ENCODE results near the gene PAF1. TPM values are rescaled to one million over a fixed set of nuclear protein-coding genes. Genes with fewer than 3 reads are reported as not detected.
A peak's percentile ranks its signal among the peaks of the same experiment; 100 is the strongest.

Gene PAF1
- total and polyA plus RNA-seq, 10 donors = 27.4 to 51.3 (median 39.2) TPM

GRCh38 chr19:39339674-39340073, 51.2 kb downstream of the PAF1 start:
- no peak for DNase-seq
- Histone ChIP-seq H3K27ac (peak overlapping the region in 7 of 8 donors; percentile 88 to 100 (median 97)), H3K4me3 (peak overlapping the region in 1 of 8 donors; percentile 92), H3K27me3 (replicated peaks in 1 of 7) (no peaks in the 10 kb centered on the region), H3K36me3 (no peaks in the 10 kb centered on the region), H3K9me3 (no peaks in the 10 kb centered on the region), H3K4me1 (peaks cover 21 to 84% (median 72%) of the 10 kb centered on the region in 6 donors)
- TF ChIP-seq POLR2AphosphoS5 (IDR thresholded peaks at IDR 0.05) (no peak), CTCF (IDR thresholded peaks at IDR 0.05 in 8 of 11, conservative IDR thresholded peaks at IDR 0.05 in 3 of 11) (no peak), POLR2A (IDR thresholded peaks at IDR 0.05) (no peak)
- intact Hi-C loops (cut with DNase I; ENCODE audit: low total_unique reads) = loop anchor here (10.0 kb wide), 1 partner anchor 75 kb away; the partner anchor contains the start of gene PLEKHG2
- 95 to 100% (median 100%) methylated on average over 1 of the region's 1 CpG for WGBS, 5 donors

GRCh38 chr19:39336483-39336882, 54.4 kb downstream of the PAF1 start:
- Histone ChIP-seq H3K36me3 (peaks cover 0 to 21% (median 7%) of the 10 kb centered on the region in 6 donors), H3K27ac (peak overlapping the region; percentile 92 to 100 (median 96)), H3K4me1 (peaks cover 27 to 95% (median 83%) of the 10 kb centered on the region in 6 donors), H3K9me3 (no peaks in the 10 kb centered on the region), H3K4me3 (peak overlapping the region in 4 of 8 donors; percentile 59 to 90 (median 64)), H3K27me3 (replicated peaks in 1 of 7) (no peaks in the 10 kb centered on the region)
- intact Hi-C loops (cut with DNase I; ENCODE audit: low total_unique reads) = no loop called here
- no peak for DNase-seq
- TF ChIP-seq POLR2A (IDR thresholded peaks at IDR 0.05) = no peak
- no peak for TF ChIP-seq CTCF (IDR thresholded peaks at IDR 0.05 in 8 of 11, conservative IDR thresholded peaks at IDR 0.05 in 3 of 11)
- no peak for TF ChIP-seq POLR2AphosphoS5 (IDR thresholded peaks at IDR 0.05)
- 59 to 73% (median 67%) methylated on average over 3 of the region's 3 CpGs for WGBS, 5 donors

Small RNAs within 50 kb of the gene (microRNA-seq; reads per million reads assigned to microRNA genes)
- gene MIR4530 = 0.57 to 1.8 (median 0.72) reads per million in 3 donors

Small RNAs within 50 kb of the gene (small RNA-seq; reads per million reads assigned to genes)
- gene AC011445.2 = 0.06 to 0.56 (median 0.28) reads per million in 4 donors
- 0 to 0.14 (median 0.03) reads per million in 4 donors for gene MIR4530
- 0 reads per million in 4 donors for gene RN7SL566P

Other genes starting within 250 kb of the PAF1 start
- under 1 TPM in 2 of 7 donors, not detected in 5; 0.13 to 0.28 TPM for gene NCCRP1, start 194.1 kb downstream of the PAF1 start, total RNA-seq
- 1 to 10 TPM in 1 of 3 donors, under 1 TPM in 2; 0.12 to 1.7 (median 0.19) TPM for gene NCCRP1, start 194.1 kb downstream of the PAF1 start, polyA plus RNA-seq
- not detected for gene SYCN, start 186.8 kb downstream of the PAF1 start, total RNA-seq
- not detected for gene SYCN, start 186.8 kb downstream of the PAF1 start, polyA plus RNA-seq
- gene IFNL3, start 146.1 kb downstream of the PAF1 start, total RNA-seq = not detected
- gene IFNL3, start 146.1 kb downstream of the PAF1 start, polyA plus RNA-seq = not detected
- gene IFNL4, start 142.2 kb downstream of the PAF1 start, total RNA-seq = not detected
- gene IFNL4, start 142.2 kb downstream of the PAF1 start, polyA plus RNA-seq = not detected
- gene IFNL2, start 122.7 kb downstream of the PAF1 start, total RNA-seq = not detected
- gene IFNL2, start 122.7 kb downstream of the PAF1 start, polyA plus RNA-seq = not detected
- not detected for gene IFNL1, start 94.7 kb downstream of the PAF1 start, total RNA-seq
- not detected for gene IFNL1, start 94.7 kb downstream of the PAF1 start, polyA plus RNA-seq
- 1 to 10 TPM; 2.2 to 6.0 (median 4.6) TPM for gene LRFN1, start 70.2 kb downstream of the PAF1 start, total RNA-seq
- 1 to 10 TPM in 1 of 3 donors, under 1 TPM in 2; 0.67 to 1.2 (median 0.99) TPM for gene LRFN1, start 70.2 kb downstream of the PAF1 start, polyA plus RNA-seq
- 100 to 1,000 TPM; 178 to 354 (median 288) TPM for gene GMFG, start 55.1 kb downstream of the PAF1 start, total RNA-seq
- gene GMFG, start 55.1 kb downstream of the PAF1 start, polyA plus RNA-seq = 100 to 1,000 TPM; 421 to 492 (median 452) TPM
- 100 to 1,000 TPM in 1 of 7 donors, 10 to 100 TPM in 6; 66.4 to 108 (median 84.1) TPM for gene SAMD4B, start 48.7 kb downstream of the PAF1 start, total RNA-seq
- 10 to 100 TPM; 26.7 to 56.3 (median 42.1) TPM for gene SAMD4B, start 48.7 kb downstream of the PAF1 start, polyA plus RNA-seq
- gene MED29, start 272 bp upstream of the PAF1 start, total RNA-seq = 10 to 100 TPM; 25.7 to 45.7 (median 34.6) TPM
- 10 to 100 TPM; 15.5 to 28.2 (median 20.5) TPM for gene MED29, start 272 bp upstream of the PAF1 start, polyA plus RNA-seq
- 100 to 1,000 TPM in 6 of 7 donors, 10 to 100 TPM in 1; 91.5 to 396 (median 191) TPM for gene ZFP36, start 15.7 kb upstream of the PAF1 start, total RNA-seq
- 100 to 1,000 TPM in 1 of 3 donors, 10 to 100 TPM in 2; 63.2 to 117 (median 72.6) TPM for gene ZFP36, start 15.7 kb upstream of the PAF1 start, polyA plus RNA-seq
- 100 to 1,000 TPM in 1 of 7 donors, 10 to 100 TPM in 6; 18.6 to 107 (median 48.4) TPM for gene PLEKHG2, start 21.6 kb upstream of the PAF1 start, total RNA-seq
- gene PLEKHG2, start 21.6 kb upstream of the PAF1 start, polyA plus RNA-seq = 10 to 100 TPM in 1 of 3 donors, 1 to 10 TPM in 2; 8.9 to 25.8 (median 9.5) TPM
- gene RPS16, start 44.8 kb upstream of the PAF1 start, total RNA-seq = 1,000 to 10,000 TPM; 1,378 to 2,109 (median 1,598) TPM
- gene RPS16, start 44.8 kb upstream of the PAF1 start, polyA plus RNA-seq = 1,000 to 10,000 TPM; 5,364 to 5,747 (median 5,635) TPM
- 100 to 1,000 TPM; 103 to 125 (median 108) TPM for gene SUPT5H, start 54.5 kb upstream of the PAF1 start, total RNA-seq
- 100 to 1,000 TPM in 2 of 3 donors, 10 to 100 TPM in 1; 95.8 to 225 (median 198) TPM for gene SUPT5H, start 54.5 kb upstream of the PAF1 start, polyA plus RNA-seq
- 10 to 100 TPM; 30.3 to 51.5 (median 41.8) TPM for gene TIMM50, start 89.7 kb upstream of the PAF1 start, total RNA-seq
- gene TIMM50, start 89.7 kb upstream of the PAF1 start, polyA plus RNA-seq = 10 to 100 TPM; 36.2 to 46.0 (median 40.7) TPM
- under 1 TPM in 2 of 7 donors, not detected in 5; 0.16 to 0.27 TPM for gene DLL3, start 107.8 kb upstream of the PAF1 start, total RNA-seq
- under 1 TPM; 0.52 to 0.68 (median 0.58) TPM for gene DLL3, start 107.8 kb upstream of the PAF1 start, polyA plus RNA-seq
- gene SELENOV, start 124.0 kb upstream of the PAF1 start, total RNA-seq = not detected
- gene SELENOV, start 124.0 kb upstream of the PAF1 start, polyA plus RNA-seq = not detected
- 1 to 10 TPM; 2.0 to 5.3 (median 4.5) TPM for gene EID2B, start 141.7 kb upstream of the PAF1 start, total RNA-seq
- 1 to 10 TPM; 4.6 to 5.7 (median 5.4) TPM for gene EID2B, start 141.7 kb upstream of the PAF1 start, polyA plus RNA-seq
- 10 to 100 TPM in 5 of 7 donors, 1 to 10 TPM in 2; 7.9 to 17.4 (median 12.7) TPM for gene EID2, start 149.1 kb upstream of the PAF1 start, total RNA-seq
- gene EID2, start 149.1 kb upstream of the PAF1 start, polyA plus RNA-seq = 10 to 100 TPM; 15.5 to 17.7 (median 17.2) TPM
- gene LGALS13, start 211.4 kb upstream of the PAF1 start, total RNA-seq = not detected
- gene LGALS13, start 211.4 kb upstream of the PAF1 start, polyA plus RNA-seq = not detected

All from spleen (tissue), 11 donors.